Osteocyte (in vitro differentiated cells): ENCODE data around the gene M6PR. TPM values are rescaled to one million over a fixed set of nuclear protein-coding genes. Genes with fewer than 3 reads are reported as not detected.

Experiments used
- DNase-seq: peaks from one replicate; pipeline ENCODE4 v3.0.0; 2021; ENCODE audit warnings: mixed read lengths; ENCODE audit not compliant: unreplicated experiment; ENCODE audit errors: extremely low spot score
- H3K27ac Mint-ChIP-seq: one replicate; pipeline ENCODE4 v1.8.0; 2021; ENCODE audit warnings: mild to moderate bottlenecking, mixed read lengths; ENCODE audit not compliant: unreplicated experiment
- H3K27me3 Mint-ChIP-seq: one replicate; pipeline ENCODE4 v1.8.0; 2021; ENCODE audit warnings: mixed read lengths; ENCODE audit not compliant: unreplicated experiment
- H3K36me3 Mint-ChIP-seq: one replicate; pipeline ENCODE4 v1.8.0; 2021; ENCODE audit warnings: mixed read lengths; ENCODE audit not compliant: unreplicated experiment
- H3K4me1 Mint-ChIP-seq: one replicate; pipeline ENCODE4 v1.8.0; 2021; ENCODE audit warnings: mixed read lengths; ENCODE audit not compliant: unreplicated experiment
- H3K4me3 Mint-ChIP-seq: one replicate; pipeline ENCODE4 v1.8.0; 2021; ENCODE audit warnings: mild to moderate bottlenecking, moderate library complexity, mixed read lengths; ENCODE audit not compliant: unreplicated experiment
- H3K9me3 Mint-ChIP-seq: one replicate; pipeline ENCODE4 v1.8.0; 2021; ENCODE audit warnings: mixed read lengths; ENCODE audit not compliant: unreplicated experiment
- CTCF ChIP-seq: fragments of 200-600 bp; sonication (generic); IDR thresholded peaks from 2 replicates; pipeline ENCODE4 v1.5.0; 2021; ENCODE audit warnings: antibody characterized with exemption, mild to moderate bottlenecking, moderate library complexity
- total RNA-seq: library from RNA; stranded (reverse); gene quantifications from 2 replicates; pipeline ENCODE4 v1.2.1, GENCODE V29; 2021

Gene M6PR
- total RNA-seq, 1 donor from 2014 or later: 126 TPM

- TF ChIP-seq CTCF: no peak
- peaks cover 2% of the 10 kb centered on the region for H3K4me1 Mint-ChIP-seq
- no peaks in the 10 kb centered on the region for H3K36me3 Mint-ChIP-seq
- no peaks in the 10 kb centered on the region for H3K9me3 Mint-ChIP-seq
- H3K27ac Mint-ChIP-seq: no peak overlapping the region
- no peak overlapping the region for H3K4me3 Mint-ChIP-seq
- H3K27me3 Mint-ChIP-seq: peaks cover 6% of the 10 kb centered on the region
- DNase-seq: no peak
Observed at GRCh38 chr12:8894378-8894777, 55.1 kb downstream of the M6PR start.

- H3K27ac Mint-ChIP-seq: no peak overlapping the region
- H3K36me3 Mint-ChIP-seq: no peaks in the 10 kb centered on the region
- peaks cover 2% of the 10 kb centered on the region for H3K4me1 Mint-ChIP-seq
- H3K27me3 Mint-ChIP-seq: peaks cover 2% of the 10 kb centered on the region
- H3K9me3 Mint-ChIP-seq: no peaks in the 10 kb centered on the region
- H3K4me3 Mint-ChIP-seq: no peak overlapping the region
- DNase-seq: no peak
- TF ChIP-seq CTCF: no peak
Observed at GRCh38 chr12:8891976-8892375, 57.5 kb downstream of the M6PR start.

Other genes starting within 250 kb of the M6PR start
- not detected in 2 replicates for gene A2ML1, start 127.0 kb downstream of the M6PR start, total RNA-seq
- 42.3 and 47.0 TPM in 2 replicates for gene PHC1, start 35.1 kb downstream of the M6PR start, total RNA-seq
- 0.94 TPM in 1 of 2 replicates, not detected in the other for gene KLRG1, start 39.9 kb upstream of the M6PR start, total RNA-seq
- gene A2M, start 166.3 kb upstream of the M6PR start, total RNA-seq: 0.76 and 1.2 TPM in 2 replicates